Mucosa of descending colon (tissue), 3 donors: Measurements from ENCODE around the gene MYRIP. TPM values are rescaled to one million over a fixed set of nuclear protein-coding genes. Genes with fewer than 3 reads are reported as not detected.

Experiments
- ATAC-seq: fragments of 200-7000 bp; cut with Tn5 transposase; one replicate; pipeline ENCODE4 v1.9.1; 2020; ENCODE audit warnings: mild to moderate bottlenecking, moderate library complexity
- DNase-seq, 3 donors: peaks; one replicate each; pipeline ENCODE4 v3.0.0-alpha.2; 2020
- H3K36me3 ChIP-seq: fragments of 200-600 bp; one replicate; pipeline ENCODE4 v1.8.0; 2021; ENCODE audit warnings: low read depth, mild to moderate bottlenecking
- H3K4me1 ChIP-seq: fragments of 200-600 bp; one replicate; pipeline ENCODE4 v1.8.0; 2021; ENCODE audit warnings: low read depth, mild to moderate bottlenecking
- H3K4me3 ChIP-seq: fragments of 200-600 bp; one replicate; pipeline ENCODE4 v1.8.0; 2021; ENCODE audit warnings: mild to moderate bottlenecking
- H3K9me3 ChIP-seq: fragments of 200-600 bp; one replicate; pipeline ENCODE4 v1.8.0; 2021; ENCODE audit warnings: mild to moderate bottlenecking
- intact Hi-C, 2 donors: fragments of 100-400 bp; cut with DNase I in 1 of 2; cut with micrococcal nuclease in 1 of 2; formaldehyde crosslinking; loops; one replicate each; pipeline versions ENCODE4 v1.11.0 to v1.11.1; 2022; cut with DNase I, micrococcal nuclease
- total RNA-seq, 3 donors: library from RNA; stranded (reverse); fragmentation: NEBNext Ultra II Directional in 2 of 3; extraction: Animal tissue kit (Norgen Biotek cat#: 25700) in 2 of 3; gene quantifications; one replicate each; pipeline versions ENCODE4 v1.2.1 to v1.2.4, GENCODE V29; 2021 to 2023
- TF ChIP-seq, protein P1 (sequence below): fragments of 200-600 bp; IDR thresholded peaks from one replicate; pipeline ENCODE4 v1.8.0; 2022; ENCODE audit warnings: antibody characterized with exemption, mild to moderate bottlenecking
- donor health status: DM: no; HTN: no; CAD: no; lungs with moderate emphysema.
- donor health status: DM: no; HTN: no; CAD: no.
- donor health status: DM: no; HTN: yes; CAD: no.

MYRIP gene
- total RNA-seq, 3 donors from 2014 or later = 7.2 to 11.2 (median 9.9) TPM

DNA sequence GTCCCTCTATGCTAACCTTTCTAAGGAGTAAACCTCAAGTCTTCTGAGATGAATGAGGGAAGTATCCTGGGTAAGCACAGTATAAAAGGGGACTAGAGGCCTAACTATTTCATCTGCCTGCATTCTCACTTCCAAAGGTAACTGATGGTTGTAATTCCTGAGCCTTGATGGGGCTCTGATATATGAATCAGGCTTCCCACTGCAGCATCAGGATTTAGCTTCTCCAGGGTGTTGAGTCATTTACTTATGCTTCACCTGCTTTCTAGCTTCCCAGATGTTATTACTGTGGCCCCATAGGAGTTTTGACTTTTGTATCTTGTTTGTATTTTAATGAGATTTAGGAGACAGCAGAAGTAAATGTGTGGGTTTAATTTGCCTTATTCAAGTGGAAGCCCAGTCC lies 292.8 kb downstream of the MYRIP start:
- intact Hi-C loops = no loop called here
- TF ChIP-seq, protein P1, sequence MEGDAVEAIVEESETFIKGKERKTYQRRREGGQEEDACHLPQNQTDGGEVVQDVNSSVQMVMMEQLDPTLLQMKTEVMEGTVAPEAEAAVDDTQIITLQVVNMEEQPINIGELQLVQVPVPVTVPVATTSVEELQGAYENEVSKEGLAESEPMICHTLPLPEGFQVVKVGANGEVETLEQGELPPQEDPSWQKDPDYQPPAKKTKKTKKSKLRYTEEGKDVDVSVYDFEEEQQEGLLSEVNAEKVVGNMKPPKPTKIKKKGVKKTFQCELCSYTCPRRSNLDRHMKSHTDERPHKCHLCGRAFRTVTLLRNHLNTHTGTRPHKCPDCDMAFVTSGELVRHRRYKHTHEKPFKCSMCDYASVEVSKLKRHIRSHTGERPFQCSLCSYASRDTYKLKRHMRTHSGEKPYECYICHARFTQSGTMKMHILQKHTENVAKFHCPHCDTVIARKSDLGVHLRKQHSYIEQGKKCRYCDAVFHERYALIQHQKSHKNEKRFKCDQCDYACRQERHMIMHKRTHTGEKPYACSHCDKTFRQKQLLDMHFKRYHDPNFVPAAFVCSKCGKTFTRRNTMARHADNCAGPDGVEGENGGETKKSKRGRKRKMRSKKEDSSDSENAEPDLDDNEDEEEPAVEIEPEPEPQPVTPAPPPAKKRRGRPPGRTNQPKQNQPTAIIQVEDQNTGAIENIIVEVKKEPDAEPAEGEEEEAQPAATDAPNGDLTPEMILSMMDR = no peak
- H3K36me3 ChIP-seq = no peaks in the 10 kb centered on the region
- H3K4me1 ChIP-seq = no peaks in the 10 kb centered on the region
- H3K9me3 ChIP-seq = no peaks in the 10 kb centered on the region
- no peak for DNase-seq
- no peak overlapping the region for H3K4me3 ChIP-seq
- no peak for ATAC-seq

DNA sequence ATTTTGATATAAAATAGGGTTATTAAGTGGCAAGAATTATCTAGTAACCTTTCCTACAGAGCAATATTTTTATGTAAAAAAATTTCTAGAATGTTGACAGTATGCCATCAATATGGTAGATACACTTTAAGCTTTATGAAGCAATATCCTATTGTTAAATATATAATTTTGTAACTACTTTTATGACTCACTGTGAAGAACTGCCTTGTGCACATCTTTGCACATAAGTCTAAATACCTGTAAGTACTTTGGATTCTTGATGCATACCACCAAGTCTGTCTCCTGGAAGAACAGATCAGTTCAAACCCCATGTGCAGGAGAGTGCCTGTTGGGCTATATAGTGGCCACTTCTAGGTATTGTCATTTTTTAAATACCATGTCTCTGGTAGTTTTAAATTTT lies 294.4 kb downstream of the MYRIP start:
- H3K36me3 ChIP-seq = no peaks in the 10 kb centered on the region
- DNase-seq = no peak

GRCh38 chr3:40104441-40104840 lies 295.0 kb downstream of the MYRIP start:
- ATAC-seq (no peak), DNase-seq (no peak)
- H3K36me3 ChIP-seq = no peaks in the 10 kb centered on the region
- intact Hi-C loops = no loop called here
- H3K9me3 ChIP-seq = no peaks in the 10 kb centered on the region
- no peak overlapping the region for H3K4me3 ChIP-seq
- TF ChIP-seq, protein P1 = no peak
- H3K4me1 ChIP-seq = no peaks in the 10 kb centered on the region

More for the DNA sequence above, 294.4 kb downstream of the MYRIP start:
- no peak for ATAC-seq
- Histone ChIP-seq H3K4me1 (no peaks in the 10 kb centered on the region), H3K4me3 (no peak overlapping the region), H3K9me3 (no peaks in the 10 kb centered on the region)
- intact Hi-C loops = no loop called here
- TF ChIP-seq, protein P1 = no peak

DNA sequence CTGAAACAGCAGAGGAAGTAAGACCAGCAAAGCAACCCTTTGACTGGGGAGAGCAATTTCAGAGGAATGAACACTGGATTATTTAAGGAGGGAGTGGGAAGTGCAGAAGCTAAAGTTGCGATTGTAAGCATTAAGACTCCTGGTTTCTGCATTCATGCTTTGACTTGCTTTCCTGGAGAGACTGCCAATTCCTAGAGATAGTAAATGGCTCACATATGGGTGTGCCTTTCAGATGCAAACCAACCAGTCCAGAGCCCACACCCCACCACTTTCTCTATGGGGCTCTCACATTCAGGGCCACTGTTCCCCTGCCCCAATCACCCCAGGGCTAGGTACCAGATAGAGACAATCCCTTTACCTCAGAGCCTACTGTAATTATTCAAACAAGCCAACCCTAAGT lies 299.2 kb downstream of the MYRIP start:
- ATAC-seq = no peak
- no peak overlapping the region for H3K4me3 ChIP-seq
- intact Hi-C loops = no loop called here

DNA sequence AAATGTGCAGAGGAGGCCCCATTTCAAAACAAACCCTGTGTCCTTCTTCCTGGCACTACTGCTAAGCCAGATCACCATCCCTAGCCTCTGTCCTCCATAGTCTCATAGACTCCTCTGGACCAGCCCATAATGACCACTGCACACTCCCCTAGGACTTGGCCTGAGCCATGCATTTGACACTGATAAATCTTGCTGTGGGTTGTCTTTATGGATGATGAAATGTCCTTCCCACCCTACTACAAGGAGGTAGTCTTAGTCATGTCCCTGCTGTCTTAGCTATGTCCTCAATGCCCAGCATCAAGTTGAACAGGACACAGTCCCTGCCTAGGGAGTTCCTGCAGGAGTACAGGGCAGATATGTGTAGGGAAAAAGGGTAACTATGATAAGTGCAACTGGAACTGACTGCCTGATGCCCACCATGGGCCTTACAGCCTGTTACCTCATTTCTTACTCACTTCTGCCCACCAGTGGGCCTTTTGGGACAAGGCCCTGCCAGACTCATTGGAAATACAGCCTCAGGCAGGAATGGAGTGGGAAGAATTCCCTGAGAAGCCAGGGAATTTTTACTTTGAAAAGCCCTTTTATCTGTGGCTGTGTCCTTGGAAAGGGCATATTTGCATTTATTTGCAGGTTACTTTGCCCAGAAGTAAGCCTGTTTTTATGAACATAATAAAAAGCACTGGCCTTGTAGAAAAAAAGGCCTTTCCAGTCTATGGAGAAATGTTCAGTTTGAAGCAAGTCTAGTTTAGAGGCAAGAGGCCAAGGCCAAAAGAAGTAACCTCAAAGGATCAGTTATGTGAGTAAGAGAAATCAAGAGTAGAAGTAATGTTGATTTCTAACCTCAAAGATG lies 300.5 kb downstream of the MYRIP start:
- Histone ChIP-seq H3K9me3 (no peaks in the 10 kb centered on the region), H3K4me3 (no peak overlapping the region), H3K36me3 (no peaks in the 10 kb centered on the region), H3K4me1 (no peaks in the 10 kb centered on the region)
- TF ChIP-seq, protein P1 = no peak
- intact Hi-C loops = no loop called here
- ATAC-seq (no peak), DNase-seq (no peak)

More for the DNA sequence above, 299.2 kb downstream of the MYRIP start:
- TF ChIP-seq, protein P1 = no peak
- Histone ChIP-seq H3K4me1 (no peaks in the 10 kb centered on the region), H3K36me3 (no peaks in the 10 kb centered on the region), H3K9me3 (no peaks in the 10 kb centered on the region)
- DNase-seq = no peak
